ENCODE data around the gene COL21A1.

DNA sequence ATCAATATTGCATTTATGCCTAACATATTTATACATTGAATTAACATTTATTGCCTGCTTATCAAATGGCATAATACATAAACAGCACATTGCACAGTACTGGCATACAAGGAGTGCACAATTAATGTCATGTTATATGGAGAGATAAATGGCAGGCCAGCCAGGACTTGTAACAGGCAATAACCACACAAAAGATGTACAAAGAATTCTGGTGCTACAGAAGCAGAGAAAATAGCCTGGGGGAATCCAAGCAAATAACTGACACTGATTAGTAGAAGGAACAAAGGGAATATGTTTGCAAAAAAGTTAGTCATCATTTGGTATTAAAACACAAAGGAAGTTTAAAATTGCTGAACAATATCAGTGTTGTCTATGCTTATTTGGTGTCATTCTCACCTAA lies 27.3 kb downstream of the COL21A1 start:
- no peak for TF ChIP-seq POLR2A (IDR thresholded peaks at IDR 0.05)
- TF ChIP-seq, protein P1, sequence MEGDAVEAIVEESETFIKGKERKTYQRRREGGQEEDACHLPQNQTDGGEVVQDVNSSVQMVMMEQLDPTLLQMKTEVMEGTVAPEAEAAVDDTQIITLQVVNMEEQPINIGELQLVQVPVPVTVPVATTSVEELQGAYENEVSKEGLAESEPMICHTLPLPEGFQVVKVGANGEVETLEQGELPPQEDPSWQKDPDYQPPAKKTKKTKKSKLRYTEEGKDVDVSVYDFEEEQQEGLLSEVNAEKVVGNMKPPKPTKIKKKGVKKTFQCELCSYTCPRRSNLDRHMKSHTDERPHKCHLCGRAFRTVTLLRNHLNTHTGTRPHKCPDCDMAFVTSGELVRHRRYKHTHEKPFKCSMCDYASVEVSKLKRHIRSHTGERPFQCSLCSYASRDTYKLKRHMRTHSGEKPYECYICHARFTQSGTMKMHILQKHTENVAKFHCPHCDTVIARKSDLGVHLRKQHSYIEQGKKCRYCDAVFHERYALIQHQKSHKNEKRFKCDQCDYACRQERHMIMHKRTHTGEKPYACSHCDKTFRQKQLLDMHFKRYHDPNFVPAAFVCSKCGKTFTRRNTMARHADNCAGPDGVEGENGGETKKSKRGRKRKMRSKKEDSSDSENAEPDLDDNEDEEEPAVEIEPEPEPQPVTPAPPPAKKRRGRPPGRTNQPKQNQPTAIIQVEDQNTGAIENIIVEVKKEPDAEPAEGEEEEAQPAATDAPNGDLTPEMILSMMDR (IDR thresholded peaks at IDR 0.05): no peak
